ENCODE data around the gene MEX3A. TPM values are rescaled to one million over a fixed set of nuclear protein-coding genes. Genes with fewer than 3 reads are reported as not detected.

MEX3A gene
- total and polyA plus RNA-seq, 2 donors (not counting 3 experiments of a cell fraction or from before 2014, with no cell fraction given) = 20.2 to 23.6 TPM

DNA sequence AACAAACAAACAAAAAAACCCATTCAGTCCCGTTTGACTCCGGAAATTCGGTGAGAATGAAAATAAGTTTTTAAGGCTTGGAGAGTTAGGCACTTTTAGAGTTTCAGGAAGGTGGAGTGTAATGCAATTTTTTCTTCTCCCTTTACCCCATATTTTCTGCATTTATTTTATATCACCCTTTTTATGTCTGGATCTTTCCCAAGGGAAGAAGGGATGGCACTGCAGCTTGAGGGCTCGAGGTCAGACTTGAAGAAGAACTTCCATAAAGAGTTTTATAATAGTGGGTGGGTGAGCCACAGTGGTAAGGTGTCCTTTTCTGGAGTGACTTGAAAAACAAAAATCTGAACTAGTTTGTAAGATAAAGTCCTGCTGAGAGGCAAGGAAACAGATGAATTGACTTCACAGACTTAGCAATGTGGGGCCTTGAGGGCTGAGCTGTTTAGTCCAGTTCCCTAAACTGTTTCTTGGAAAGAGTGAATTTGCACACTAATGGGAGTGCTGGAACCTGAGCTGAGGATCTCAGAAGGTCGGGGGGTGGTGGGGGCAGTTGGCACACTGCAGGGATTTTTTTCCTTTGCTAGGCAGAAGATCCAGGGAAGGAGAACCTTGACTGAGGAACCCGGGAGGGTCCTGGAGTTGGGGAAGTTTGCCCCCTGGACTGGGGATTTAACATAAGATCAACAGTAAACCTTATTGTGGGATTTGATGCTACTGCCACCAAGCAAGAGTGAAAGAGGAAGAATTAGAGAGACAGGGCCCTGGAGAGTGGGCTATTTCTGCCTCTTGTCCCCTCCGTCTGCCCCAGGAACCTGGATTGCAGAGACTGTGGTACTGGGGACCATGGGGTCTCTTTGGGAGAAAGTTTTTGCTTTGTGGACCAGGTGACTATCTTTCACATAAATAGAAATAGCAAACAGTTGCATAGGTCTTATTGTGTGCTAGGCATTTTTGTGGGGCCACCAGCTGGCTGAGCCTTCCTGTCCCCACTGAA lies 1.8 kb upstream of the MEX3A start:
- FAIRE-seq = no peak
- intact Hi-C loops (cut with micrococcal nuclease) = loop anchor here (10.0 kb wide), 1 partner anchor 251 kb away; the partner anchor contains the start of genes CCT3 and TSACC
- no peaks in the 10 kb centered on the region for H3K9me1 ChIP-seq (replicated peaks; ENCODE audit: control insufficient read depth, extremely low read depth, insufficient read depth, low read length)
- no peak overlapping the region for H3K4me3 ChIP-seq (replicated peaks in 1 of 3; ENCODE audit: insufficient read depth in 1 of 3, low read depth in 1 of 3, low read length in 3 of 3)
- no peak overlapping the region for H3K27ac ChIP-seq (ENCODE audit: insufficient read depth, low read depth, low read length)
- H3K9ac ChIP-seq (replicated peaks; ENCODE audit: extremely low read depth, insufficient read depth, low read length) = no peak overlapping the region
- peaks cover 24% of the 10 kb centered on the region for H3K4me1 ChIP-seq (ENCODE audit: control insufficient read depth, extremely low read depth, insufficient read depth, low read length)
- BruUV-seq (replicated peaks) = no TSS peak
- CTCF ChIA-PET = interaction anchor here (0.9 to 21.0 kb wide), 5 partner anchors 13 to 47 kb away, joined by 3 to 627 read pairs (median 10); no protein-coding TSS in a partner anchor
- H3K9me3 ChIP-seq (replicated peaks; ENCODE audit: control insufficient read depth, insufficient read depth, low read length) = no peaks in the 10 kb centered on the region
- no peak overlapping the region for H2AFZ ChIP-seq (ENCODE audit: low read depth, low read length)
- DNase-seq (ENCODE audit: low read depth, low spot score) = no peak
- dilution Hi-C loops (cut with MboI; ENCODE audit: extremely low pct_ligation_motif_present, low sequenced_read_pairs) = no loop called here
- H4K20me1 ChIP-seq (replicated peaks; ENCODE audit: control insufficient read depth, extremely low read depth, insufficient read depth, low read length) = no peaks in the 10 kb centered on the region
- H3K27me3 ChIP-seq (ENCODE audit: control insufficient read depth in 2 of 2, insufficient read depth in 2 of 2, low read length in 2 of 2) = no peaks in the 10 kb centered on the region
- peaks cover 24% of the 10 kb centered on the region for H3K79me2 ChIP-seq (ENCODE audit: control insufficient read depth, insufficient read depth, low read length)
- no peak overlapping the region for H3K4me2 ChIP-seq (ENCODE audit: insufficient read depth, low read length)
- no peak for TF ChIP-seq MYC (IDR thresholded peaks at IDR 0.05; ENCODE audit: low read depth, low read length)
- no peak for TF ChIP-seq GATA2 (IDR thresholded peaks at IDR 0.05; ENCODE audit: insufficient read depth, insufficient read length, low read depth, low read length)
- no peak for TF ChIP-seq POLR2A (IDR thresholded peaks at IDR 0.05; ENCODE audit: low read depth, low read length)
- TF ChIP-seq, protein P1, sequence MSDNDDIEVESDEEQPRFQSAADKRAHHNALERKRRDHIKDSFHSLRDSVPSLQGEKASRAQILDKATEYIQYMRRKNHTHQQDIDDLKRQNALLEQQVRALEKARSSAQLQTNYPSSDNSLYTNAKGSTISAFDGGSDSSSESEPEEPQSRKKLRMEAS (IDR thresholded peaks at IDR 0.05; ENCODE audit: insufficient read depth, insufficient read length) = no peak
- TF ChIP-seq FOS (IDR thresholded peaks at IDR 0.05; ENCODE audit: borderline replicate concordance, insufficient read depth, low read length) = no peak
- no peak for TF ChIP-seq POLR2AphosphoS5 (IDR thresholded peaks at IDR 0.05; ENCODE audit: insufficient read depth, low read depth, low read length)
- TF ChIP-seq EZH2 (IDR thresholded peaks at IDR 0.05; ENCODE audit: borderline replicate concordance, low read depth, low read length, severe bottlenecking) = no peak
- TF ChIP-seq, protein P2, sequence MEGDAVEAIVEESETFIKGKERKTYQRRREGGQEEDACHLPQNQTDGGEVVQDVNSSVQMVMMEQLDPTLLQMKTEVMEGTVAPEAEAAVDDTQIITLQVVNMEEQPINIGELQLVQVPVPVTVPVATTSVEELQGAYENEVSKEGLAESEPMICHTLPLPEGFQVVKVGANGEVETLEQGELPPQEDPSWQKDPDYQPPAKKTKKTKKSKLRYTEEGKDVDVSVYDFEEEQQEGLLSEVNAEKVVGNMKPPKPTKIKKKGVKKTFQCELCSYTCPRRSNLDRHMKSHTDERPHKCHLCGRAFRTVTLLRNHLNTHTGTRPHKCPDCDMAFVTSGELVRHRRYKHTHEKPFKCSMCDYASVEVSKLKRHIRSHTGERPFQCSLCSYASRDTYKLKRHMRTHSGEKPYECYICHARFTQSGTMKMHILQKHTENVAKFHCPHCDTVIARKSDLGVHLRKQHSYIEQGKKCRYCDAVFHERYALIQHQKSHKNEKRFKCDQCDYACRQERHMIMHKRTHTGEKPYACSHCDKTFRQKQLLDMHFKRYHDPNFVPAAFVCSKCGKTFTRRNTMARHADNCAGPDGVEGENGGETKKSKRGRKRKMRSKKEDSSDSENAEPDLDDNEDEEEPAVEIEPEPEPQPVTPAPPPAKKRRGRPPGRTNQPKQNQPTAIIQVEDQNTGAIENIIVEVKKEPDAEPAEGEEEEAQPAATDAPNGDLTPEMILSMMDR (IDR thresholded peaks at IDR 0.05; ENCODE audit: extremely low read depth in 1 of 2, insufficient read depth in 1 of 2, low read depth in 1 of 2, low read length in 2 of 2) = no peak
- no peak for TF ChIP-seq JUN (IDR thresholded peaks at IDR 0.05; ENCODE audit: borderline replicate concordance, insufficient read depth, insufficient read length, low read depth)
- peaks cover 0 to 3% of the 10 kb centered on the region in 2 experiments for H3K36me3 ChIP-seq (ENCODE audit: control insufficient read depth in 2 of 2, extremely low read depth in 1 of 2, insufficient read depth in 2 of 2, low read length in 2 of 2)
- POLR2A ChIA-PET = no interaction called here

Measured in endothelial cell of umbilical vein (primary cell).